ENCODE measurements around the gene TMLHE.
"Not testable (repeated sequence)": the region's sequence is repeated elsewhere in the genome, so short reads cannot be mapped to it uniquely, and the experiment has no call there.

TMLHE gene

DNA sequence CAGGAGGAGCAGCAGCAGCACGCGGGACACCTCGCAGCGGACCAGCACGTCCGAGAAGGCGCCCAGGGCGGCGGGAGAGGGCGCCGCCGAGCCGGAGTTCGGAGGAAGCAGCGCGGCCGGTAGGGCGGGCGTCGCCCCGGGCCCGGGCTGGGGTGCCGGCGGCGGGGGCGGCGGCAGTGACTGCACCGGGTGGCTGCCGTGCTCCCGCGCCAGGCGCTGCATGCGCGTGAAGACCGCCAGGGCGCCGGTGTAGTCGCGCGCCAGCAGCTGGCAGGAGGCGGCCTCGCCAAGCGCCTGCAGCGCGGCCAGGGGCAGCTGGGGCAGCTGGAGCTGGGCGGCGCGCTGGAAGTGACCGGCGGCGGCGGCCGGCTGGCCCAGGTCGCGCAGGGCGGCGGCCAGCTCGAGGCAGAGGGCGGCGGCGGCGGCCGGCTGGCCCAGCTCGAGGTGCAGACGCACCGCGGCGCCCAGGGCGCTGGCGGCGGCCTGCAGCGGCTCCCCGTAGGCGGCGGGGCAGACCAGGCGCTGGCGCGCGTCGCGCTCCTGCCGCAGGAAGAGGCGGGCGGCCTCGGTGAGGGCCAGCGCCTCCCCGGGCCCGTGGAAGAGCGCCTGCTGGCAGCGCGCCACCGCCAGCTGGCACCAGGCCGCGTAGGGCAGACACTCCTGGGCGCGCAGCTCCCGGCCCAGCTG, 154.8 kb downstream of the TMLHE start:
- not testable (repeated sequence) for H3K27me3 Mint-ChIP-seq (ENCODE audit: low read depth); H3K4me3 Mint-ChIP-seq; H3K27ac Mint-ChIP-seq; DNase-seq (ENCODE audit: low spot score); H3K4me1 Mint-ChIP-seq (ENCODE audit: low read depth); H3K36me3 Mint-ChIP-seq (ENCODE audit: low read depth); H3K9me3 Mint-ChIP-seq

GRCh38 chrX:155441097-155441496, 171.7 kb downstream of the TMLHE start:
- Mint-ChIP-seq H3K9me3 (peaks cover 24% of the 10 kb centered on the region), H3K27ac (no peak overlapping the region), H3K36me3 (ENCODE audit: low read depth) (peaks cover 2% of the 10 kb centered on the region), H3K27me3 (ENCODE audit: low read depth) (no peaks in the 10 kb centered on the region), H3K4me3 (no peak overlapping the region), H3K4me1 (ENCODE audit: low read depth) (no peaks in the 10 kb centered on the region)
- no peak for DNase-seq (ENCODE audit: low spot score)
